Liver (tissue), 9 donors: Measurements from ENCODE around the gene XYLB. TPM values are rescaled to one million over a fixed set of nuclear protein-coding genes. Genes with fewer than 3 reads are reported as not detected.

Source experiments
- DNase-seq: peaks from one replicate; pipeline ENCODE4 v3.0.0-alpha.2; 2017; ENCODE audit warnings: low spot score
- H3K27ac ChIP-seq, 2 donors: one replicate each; pipeline ENCODE4 v1.7.0; 2013; ENCODE audit warnings: inconsistent platforms in 2 of 2, low read length in 2 of 2, control low read depth in 1 of 2, low read depth in 1 of 2, mild to moderate bottlenecking in 1 of 2
- H3K27me3 ChIP-seq, 4 donors: one replicate each; pipeline versions ENCODE4 v1.6.1 to v1.7.0; 2013; ENCODE audit warnings: low read length in 3 of 4, inconsistent platforms in 1 of 4, mild to moderate bottlenecking in 1 of 4, moderate library complexity in 1 of 4; ENCODE audit not compliant: control insufficient read depth in 4 of 4, insufficient read depth in 4 of 4
- H3K36me3 ChIP-seq, 4 donors: one replicate each; pipeline versions ENCODE4 v1.6.1 to v1.7.0; 2013; ENCODE audit warnings: low read length in 3 of 4, mild to moderate bottlenecking in 3 of 4, low read depth in 1 of 4, moderate library complexity in 1 of 4; ENCODE audit not compliant: control insufficient read depth in 4 of 4, insufficient read depth in 3 of 4
- H3K4me1 ChIP-seq, 4 donors: one replicate each; pipeline versions ENCODE4 v1.6.1 to v1.7.0; 2013; ENCODE audit warnings: low read length in 3 of 4, mild to moderate bottlenecking in 3 of 4, moderate library complexity in 1 of 4; ENCODE audit not compliant: control insufficient read depth in 4 of 4, insufficient read depth in 4 of 4
- H3K4me3 ChIP-seq, 3 donors: one replicate each; pipeline versions ENCODE4 v1.6.1 to v1.7.0; 2013; ENCODE audit warnings: low read length in 3 of 3, control low read depth in 1 of 3, low read depth in 1 of 3, mild to moderate bottlenecking in 1 of 3
- H3K9ac ChIP-seq, 2 donors: one replicate each; pipeline ENCODE4 v1.7.0; 2013; ENCODE audit warnings: low read length in 2 of 2, mild to moderate bottlenecking in 2 of 2, moderate library complexity in 2 of 2, control low read depth in 1 of 2, low read depth in 1 of 2
- H3K9me3 ChIP-seq, 4 donors: one replicate each; pipeline versions ENCODE4 v1.6.1 to v1.7.0; 2013; ENCODE audit warnings: low read length in 3 of 4; ENCODE audit not compliant: control insufficient read depth in 4 of 4
- EGR1 ChIP-seq, 2 donors: IDR thresholded peaks; 2 replicates each; pipeline ENCODE4 v1.6.1; 2016 to 2018; ENCODE audit warnings: antibody characterized with exemption in 2 of 2, low read depth in 2 of 2
- FOXA1 ChIP-seq: IDR thresholded peaks from 2 replicates; pipeline ENCODE4 v1.6.1; 2016; ENCODE audit warnings: antibody characterized with exemption
- GABPA ChIP-seq, 2 donors: IDR thresholded peaks in 1 of 2; conservative IDR thresholded peaks in 1 of 2; 2 replicates each; pipeline ENCODE4 v1.6.1; 2016; ENCODE audit warnings: antibody characterized with exemption in 2 of 2, mild to moderate bottlenecking in 1 of 2, moderate library complexity in 1 of 2
- HNF4A ChIP-seq, 2 donors: conservative IDR thresholded peaks; 2 replicates each; pipeline ENCODE4 v1.6.1; 2016; ENCODE audit warnings: antibody characterized with exemption in 2 of 2, mild to moderate bottlenecking in 2 of 2
- HNF4G ChIP-seq: IDR thresholded peaks from 2 replicates; pipeline ENCODE4 v1.6.1; 2016; ENCODE audit warnings: antibody characterized with exemption
- JUND ChIP-seq, 2 donors: IDR thresholded peaks; 2 replicates each; pipeline ENCODE4 v1.6.1; 2016; ENCODE audit warnings: antibody characterized with exemption in 2 of 2
- NR2F2 ChIP-seq: IDR thresholded peaks from 2 replicates; pipeline ENCODE4 v1.6.1; 2016; ENCODE audit warnings: antibody characterized with exemption
- RAD21 ChIP-seq, 2 donors: IDR thresholded peaks; 2 replicates each; pipeline ENCODE4 v1.6.1; 2016; ENCODE audit warnings: antibody characterized with exemption in 2 of 2, mild to moderate bottlenecking in 2 of 2
- RXRA ChIP-seq, 2 donors: IDR thresholded peaks; 2 replicates each; pipeline ENCODE4 v1.6.1; 2017 to 2018; ENCODE audit warnings: antibody characterized with exemption in 2 of 2, mild to moderate bottlenecking in 1 of 2
- SP1 ChIP-seq: IDR thresholded peaks from 2 replicates; pipeline ENCODE4 v1.6.1; 2018; ENCODE audit warnings: antibody characterized with exemption, mild to moderate bottlenecking
- TAF1 ChIP-seq: conservative IDR thresholded peaks from 2 replicates; pipeline ENCODE4 v1.6.1; 2016; ENCODE audit warnings: antibody characterized with exemption, mild to moderate bottlenecking
- YY1 ChIP-seq: IDR thresholded peaks from 2 replicates; pipeline ENCODE4 v1.6.1; 2016; ENCODE audit warnings: antibody characterized with exemption, mild to moderate bottlenecking
- WGBS: extraction: QIAGEN DNeasy Blood & Tissue Kit; methylation state at CpG from one replicate; pipeline ENCODE4 v1.1.7; 2013; 5-methylcytosine and 5-hydroxymethylcytosine counted together
- polyA plus RNA-seq, 2 donors: library from polyadenylated mRNA; stranded (reverse) in 1 of 2; unstranded in 1 of 2; fragments of 200-250 nt in 1 of 2; fragments of >200 nt in 1 of 2; fragmentation: Nextera tagmentation in 1 of 2; extraction: Ambion mirVana in 1 of 2; gene quantifications; one replicate each; pipeline versions ENCODE4 v1.2.1 to v1.2.3, GENCODE V29; 2013 to 2015
- total RNA-seq, 2 donors: library from RNA; depleted of rRNA; stranded (reverse); fragments of >200 nt; gene quantifications; one replicate each; pipeline ENCODE4 v1.2.3, GENCODE V29; 2014
- TF ChIP-seq, protein P1 (sequence below): IDR thresholded peaks from 2 replicates; pipeline ENCODE4 v1.6.1; 2016; ENCODE audit warnings: antibody characterized with exemption, mild to moderate bottlenecking
- TF ChIP-seq, protein P2 (sequence below): IDR thresholded peaks from 2 replicates; pipeline ENCODE4 v1.6.1; 2016; ENCODE audit warnings: antibody characterized with exemption
- TF ChIP-seq, protein P3 (sequence below): IDR thresholded peaks from 2 replicates; pipeline ENCODE4 v1.6.1; 2016; ENCODE audit warnings: antibody characterized with exemption
- TF ChIP-seq, protein P4 (sequence below): fragments of 150-350 bp; IDR thresholded peaks from 2 replicates; pipeline ENCODE4 v1.5.1; 2017; ENCODE audit warnings: improper control_type of control experiment, low read depth, low read length; ENCODE audit not compliant: missing input control
- donor health status: healthy.
- donor health status: healthy.
- donor health status: healthy.
- donor health status: healthy.
- donor health status: healthy.

The XYLB gene
- total and polyA plus RNA-seq, 4 donors = 14.2 to 51.5 (median 18.0) TPM

DNA sequence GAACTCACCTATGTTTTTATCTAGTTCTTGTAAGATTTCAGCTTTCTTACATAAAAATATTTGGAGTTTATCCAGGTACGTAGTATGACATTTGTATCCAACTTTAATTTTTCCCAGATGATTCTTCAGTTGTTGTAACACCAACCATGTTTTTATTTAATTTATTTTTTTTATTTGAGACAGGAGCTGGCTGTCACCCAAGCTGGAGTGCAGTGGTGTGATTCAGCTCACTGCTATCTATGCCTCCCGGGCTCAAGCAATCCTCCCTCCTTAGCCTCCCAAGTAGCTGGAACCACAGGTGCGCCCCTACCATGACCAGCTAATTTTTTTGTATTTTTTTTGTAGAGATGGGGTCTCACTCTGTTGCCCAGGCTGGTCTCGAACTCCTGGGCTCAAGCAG, 6.6 kb downstream of the XYLB start:
- Histone ChIP-seq H3K9me3 (no peaks in the 10 kb centered on the region), H3K4me1 (peaks cover 12 to 38% (median 26%) of the 10 kb centered on the region in 4 donors), H3K27ac (no peak overlapping the region), H3K9ac (no peak overlapping the region), H3K36me3 (peaks cover 0 to 20% (median 9%) of the 10 kb centered on the region in 4 donors), H3K4me3 (no peak overlapping the region), H3K27me3 (no peaks in the 10 kb centered on the region)
- no peak for DNase-seq
- no peak for TF ChIP-seq RAD21 (IDR thresholded peaks at IDR 0.05)
- TF ChIP-seq YY1 = no peak
- TF ChIP-seq, protein P1, sequence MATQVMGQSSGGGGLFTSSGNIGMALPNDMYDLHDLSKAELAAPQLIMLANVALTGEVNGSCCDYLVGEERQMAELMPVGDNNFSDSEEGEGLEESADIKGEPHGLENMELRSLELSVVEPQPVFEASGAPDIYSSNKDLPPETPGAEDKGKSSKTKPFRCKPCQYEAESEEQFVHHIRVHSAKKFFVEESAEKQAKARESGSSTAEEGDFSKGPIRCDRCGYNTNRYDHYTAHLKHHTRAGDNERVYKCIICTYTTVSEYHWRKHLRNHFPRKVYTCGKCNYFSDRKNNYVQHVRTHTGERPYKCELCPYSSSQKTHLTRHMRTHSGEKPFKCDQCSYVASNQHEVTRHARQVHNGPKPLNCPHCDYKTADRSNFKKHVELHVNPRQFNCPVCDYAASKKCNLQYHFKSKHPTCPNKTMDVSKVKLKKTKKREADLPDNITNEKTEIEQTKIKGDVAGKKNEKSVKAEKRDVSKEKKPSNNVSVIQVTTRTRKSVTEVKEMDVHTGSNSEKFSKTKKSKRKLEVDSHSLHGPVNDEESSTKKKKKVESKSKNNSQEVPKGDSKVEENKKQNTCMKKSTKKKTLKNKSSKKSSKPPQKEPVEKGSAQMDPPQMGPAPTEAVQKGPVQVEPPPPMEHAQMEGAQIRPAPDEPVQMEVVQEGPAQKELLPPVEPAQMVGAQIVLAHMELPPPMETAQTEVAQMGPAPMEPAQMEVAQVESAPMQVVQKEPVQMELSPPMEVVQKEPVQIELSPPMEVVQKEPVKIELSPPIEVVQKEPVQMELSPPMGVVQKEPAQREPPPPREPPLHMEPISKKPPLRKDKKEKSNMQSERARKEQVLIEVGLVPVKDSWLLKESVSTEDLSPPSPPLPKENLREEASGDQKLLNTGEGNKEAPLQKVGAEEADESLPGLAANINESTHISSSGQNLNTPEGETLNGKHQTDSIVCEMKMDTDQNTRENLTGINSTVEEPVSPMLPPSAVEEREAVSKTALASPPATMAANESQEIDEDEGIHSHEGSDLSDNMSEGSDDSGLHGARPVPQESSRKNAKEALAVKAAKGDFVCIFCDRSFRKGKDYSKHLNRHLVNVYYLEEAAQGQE = no peak
- 91% methylated on average over 4 of the region's 4 CpGs for WGBS

DNA sequence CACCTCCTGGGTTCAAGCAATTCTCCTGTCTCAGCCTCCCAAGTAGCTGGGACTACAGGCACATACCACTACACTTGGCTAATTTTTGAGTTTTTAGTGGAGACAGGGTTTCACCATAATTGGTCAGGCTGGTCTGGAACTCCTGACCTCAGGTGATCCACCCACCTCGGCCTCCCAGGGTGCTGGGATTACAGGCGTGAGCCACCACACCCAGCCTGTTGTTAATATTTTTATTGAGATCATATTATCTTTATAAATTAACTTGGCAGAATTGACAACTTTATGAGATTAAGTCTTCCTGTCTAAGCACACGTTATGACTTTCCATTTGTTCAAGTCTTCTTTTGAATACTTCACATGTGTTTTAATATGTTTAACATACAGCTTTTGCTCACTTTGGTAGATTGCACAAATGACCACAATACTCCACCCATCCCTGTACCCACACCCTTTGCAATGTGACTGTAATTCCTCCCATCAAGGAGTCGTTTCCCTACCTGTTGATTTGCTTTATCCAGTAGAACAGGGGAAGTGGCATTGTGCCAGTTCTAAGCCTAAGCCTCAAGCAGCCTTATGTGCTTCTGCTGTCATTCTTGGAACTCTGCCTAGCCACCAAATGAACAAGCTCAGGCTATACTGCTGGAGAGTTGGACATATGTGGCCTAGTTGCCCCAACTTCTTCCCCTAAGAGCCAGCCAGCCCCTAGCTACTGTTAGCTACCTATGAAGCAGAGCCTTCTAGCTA, 8.2 kb downstream of the XYLB start:
- no peaks in the 10 kb centered on the region for H3K9me3 ChIP-seq
- no peak overlapping the region for H3K27ac ChIP-seq
- peaks cover 0 to 20% (median 11%) of the 10 kb centered on the region in 4 donors for H3K36me3 ChIP-seq
- no peak overlapping the region for H3K9ac ChIP-seq
- H3K27me3 ChIP-seq = no peaks in the 10 kb centered on the region
- peaks cover 4 to 22% (median 11%) of the 10 kb centered on the region in 4 donors for H3K4me1 ChIP-seq
- no peak overlapping the region for H3K4me3 ChIP-seq
- TF ChIP-seq JUND (IDR thresholded peaks at IDR 0.05) (no peak), YY1 (no peak), TAF1 (no peak), NR2F2 (no peak), SP1 (no peak), HNF4G (no peak), FOXA1 (no peak), RAD21 (IDR thresholded peaks at IDR 0.05) (no peak), HNF4A (conservative IDR thresholded peaks at IDR 0.05) (no peak), GABPA (IDR thresholded peaks at IDR 0.05 in 1 of 2, conservative IDR thresholded peaks at IDR 0.05 in 1 of 2) (no peak), EGR1 (IDR thresholded peaks at IDR 0.05; ENCODE audit: low read depth in 2 of 2) (no peak), RXRA (IDR thresholded peaks at IDR 0.05) (no peak)
- TF ChIP-seq, protein P2, sequence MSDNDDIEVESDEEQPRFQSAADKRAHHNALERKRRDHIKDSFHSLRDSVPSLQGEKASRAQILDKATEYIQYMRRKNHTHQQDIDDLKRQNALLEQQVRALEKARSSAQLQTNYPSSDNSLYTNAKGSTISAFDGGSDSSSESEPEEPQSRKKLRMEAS = no peak
- TF ChIP-seq, protein P1 = no peak
- TF ChIP-seq, protein P3, sequence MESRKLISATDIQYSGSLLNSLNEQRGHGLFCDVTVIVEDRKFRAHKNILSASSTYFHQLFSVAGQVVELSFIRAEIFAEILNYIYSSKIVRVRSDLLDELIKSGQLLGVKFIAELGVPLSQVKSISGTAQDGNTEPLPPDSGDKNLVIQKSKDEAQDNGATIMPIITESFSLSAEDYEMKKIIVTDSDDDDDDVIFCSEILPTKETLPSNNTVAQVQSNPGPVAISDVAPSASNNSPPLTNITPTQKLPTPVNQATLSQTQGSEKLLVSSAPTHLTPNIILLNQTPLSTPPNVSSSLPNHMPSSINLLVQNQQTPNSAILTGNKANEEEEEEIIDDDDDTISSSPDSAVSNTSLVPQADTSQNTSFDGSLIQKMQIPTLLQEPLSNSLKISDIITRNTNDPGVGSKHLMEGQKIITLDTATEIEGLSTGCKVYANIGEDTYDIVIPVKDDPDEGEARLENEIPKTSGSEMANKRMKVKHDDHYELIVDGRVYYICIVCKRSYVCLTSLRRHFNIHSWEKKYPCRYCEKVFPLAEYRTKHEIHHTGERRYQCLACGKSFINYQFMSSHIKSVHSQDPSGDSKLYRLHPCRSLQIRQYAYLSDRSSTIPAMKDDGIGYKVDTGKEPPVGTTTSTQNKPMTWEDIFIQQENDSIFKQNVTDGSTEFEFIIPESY = no peak
- TF ChIP-seq, protein P4, sequence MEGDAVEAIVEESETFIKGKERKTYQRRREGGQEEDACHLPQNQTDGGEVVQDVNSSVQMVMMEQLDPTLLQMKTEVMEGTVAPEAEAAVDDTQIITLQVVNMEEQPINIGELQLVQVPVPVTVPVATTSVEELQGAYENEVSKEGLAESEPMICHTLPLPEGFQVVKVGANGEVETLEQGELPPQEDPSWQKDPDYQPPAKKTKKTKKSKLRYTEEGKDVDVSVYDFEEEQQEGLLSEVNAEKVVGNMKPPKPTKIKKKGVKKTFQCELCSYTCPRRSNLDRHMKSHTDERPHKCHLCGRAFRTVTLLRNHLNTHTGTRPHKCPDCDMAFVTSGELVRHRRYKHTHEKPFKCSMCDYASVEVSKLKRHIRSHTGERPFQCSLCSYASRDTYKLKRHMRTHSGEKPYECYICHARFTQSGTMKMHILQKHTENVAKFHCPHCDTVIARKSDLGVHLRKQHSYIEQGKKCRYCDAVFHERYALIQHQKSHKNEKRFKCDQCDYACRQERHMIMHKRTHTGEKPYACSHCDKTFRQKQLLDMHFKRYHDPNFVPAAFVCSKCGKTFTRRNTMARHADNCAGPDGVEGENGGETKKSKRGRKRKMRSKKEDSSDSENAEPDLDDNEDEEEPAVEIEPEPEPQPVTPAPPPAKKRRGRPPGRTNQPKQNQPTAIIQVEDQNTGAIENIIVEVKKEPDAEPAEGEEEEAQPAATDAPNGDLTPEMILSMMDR = no peak
- no peak for DNase-seq
- 76% methylated on average over 4 of the region's 4 CpGs for WGBS
